ENCODE data around the gene POLN. TPM values are rescaled to one million over a fixed set of nuclear protein-coding genes. Genes with fewer than 3 reads are reported as not detected.

The POLN gene
- total RNA-seq, 1 experiment from 2014 or later, result 3.5 TPM

DNA sequence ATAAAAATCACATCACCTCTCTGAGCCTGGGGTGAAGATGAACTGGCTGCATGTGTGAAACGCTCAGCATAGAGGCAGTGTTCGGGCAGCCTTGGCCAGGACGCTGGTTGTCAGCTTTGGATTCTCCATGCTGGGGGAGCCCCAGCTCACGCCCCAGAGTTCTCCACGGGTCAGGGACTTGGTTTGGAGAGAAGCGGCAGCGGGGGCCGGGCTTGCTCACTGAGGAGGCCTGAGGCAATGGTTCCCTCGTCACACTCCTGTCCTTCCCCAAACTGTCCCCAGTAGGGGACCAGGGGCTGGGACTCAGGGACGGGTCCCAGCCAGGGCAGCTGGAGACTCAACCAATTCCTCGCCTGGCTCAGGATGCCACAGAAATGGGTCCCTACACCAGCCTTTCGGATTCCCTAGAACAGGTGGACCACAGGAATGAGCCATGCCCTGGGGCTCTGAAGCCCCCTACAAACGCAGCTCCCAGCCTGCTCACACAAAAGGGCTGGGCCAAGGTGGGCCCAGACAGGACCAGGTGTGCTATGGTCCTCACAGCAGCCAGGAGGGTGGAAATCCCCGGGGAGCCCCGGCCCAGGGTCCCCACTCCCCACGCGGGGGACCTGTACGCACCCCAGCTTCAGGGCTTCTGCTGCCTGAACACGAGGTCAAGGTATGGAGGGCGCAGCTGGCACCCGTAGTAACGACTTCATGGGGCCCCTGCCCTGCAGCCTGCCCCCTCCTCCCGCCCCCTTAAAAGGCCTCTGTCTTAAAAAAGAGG lies 18.6 kb upstream of the POLN start:
- H3K9me3 Mint-ChIP-seq, result no peaks in the 10 kb centered on the region
- no peak overlapping the region for H3K27ac Mint-ChIP-seq
- H3K4me1 Mint-ChIP-seq, result no peaks in the 10 kb centered on the region
- ATAC-seq, result no peak
- ChIA-PET POLR2A (no interaction called here), CTCF (interaction anchor here (0.6 to 3.6 kb wide), 3 partner anchors 41 to 94 kb away, joined by 3 to 19 read pairs (median 3); no protein-coding TSS in a partner anchor)
- H3K36me3 Mint-ChIP-seq, result no peaks in the 10 kb centered on the region
- H3K27me3 Mint-ChIP-seq (ENCODE audit: low read depth), result peaks cover 7% of the 10 kb centered on the region
- peak overlapping the region; percentile 62 for H3K4me3 Mint-ChIP-seq
- TF ChIP-seq ZNF121 (CRISPR knock-in tag; IDR thresholded peaks at IDR 0.05), result no peak
- TF ChIP-seq, protein P1, sequence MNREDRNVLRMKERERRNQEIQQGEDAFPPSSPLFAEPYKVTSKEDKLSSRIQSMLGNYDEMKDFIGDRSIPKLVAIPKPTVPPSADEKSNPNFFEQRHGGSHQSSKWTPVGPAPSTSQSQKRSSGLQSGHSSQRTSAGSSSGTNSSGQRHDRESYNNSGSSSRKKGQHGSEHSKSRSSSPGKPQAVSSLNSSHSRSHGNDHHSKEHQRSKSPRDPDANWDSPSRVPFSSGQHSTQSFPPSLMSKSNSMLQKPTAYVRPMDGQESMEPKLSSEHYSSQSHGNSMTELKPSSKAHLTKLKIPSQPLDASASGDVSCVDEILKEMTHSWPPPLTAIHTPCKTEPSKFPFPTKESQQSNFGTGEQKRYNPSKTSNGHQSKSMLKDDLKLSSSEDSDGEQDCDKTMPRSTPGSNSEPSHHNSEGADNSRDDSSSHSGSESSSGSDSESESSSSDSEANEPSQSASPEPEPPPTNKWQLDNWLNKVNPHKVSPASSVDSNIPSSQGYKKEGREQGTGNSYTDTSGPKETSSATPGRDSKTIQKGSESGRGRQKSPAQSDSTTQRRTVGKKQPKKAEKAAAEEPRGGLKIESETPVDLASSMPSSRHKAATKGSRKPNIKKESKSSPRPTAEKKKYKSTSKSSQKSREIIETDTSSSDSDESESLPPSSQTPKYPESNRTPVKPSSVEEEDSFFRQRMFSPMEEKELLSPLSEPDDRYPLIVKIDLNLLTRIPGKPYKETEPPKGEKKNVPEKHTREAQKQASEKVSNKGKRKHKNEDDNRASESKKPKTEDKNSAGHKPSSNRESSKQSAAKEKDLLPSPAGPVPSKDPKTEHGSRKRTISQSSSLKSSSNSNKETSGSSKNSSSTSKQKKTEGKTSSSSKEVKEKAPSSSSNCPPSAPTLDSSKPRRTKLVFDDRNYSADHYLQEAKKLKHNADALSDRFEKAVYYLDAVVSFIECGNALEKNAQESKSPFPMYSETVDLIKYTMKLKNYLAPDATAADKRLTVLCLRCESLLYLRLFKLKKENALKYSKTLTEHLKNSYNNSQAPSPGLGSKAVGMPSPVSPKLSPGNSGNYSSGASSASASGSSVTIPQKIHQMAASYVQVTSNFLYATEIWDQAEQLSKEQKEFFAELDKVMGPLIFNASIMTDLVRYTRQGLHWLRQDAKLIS (CRISPR knock-in tag; IDR thresholded peaks at IDR 0.05; ENCODE audit: borderline replicate concordance), result no peak
- TF ChIP-seq, protein P2, sequence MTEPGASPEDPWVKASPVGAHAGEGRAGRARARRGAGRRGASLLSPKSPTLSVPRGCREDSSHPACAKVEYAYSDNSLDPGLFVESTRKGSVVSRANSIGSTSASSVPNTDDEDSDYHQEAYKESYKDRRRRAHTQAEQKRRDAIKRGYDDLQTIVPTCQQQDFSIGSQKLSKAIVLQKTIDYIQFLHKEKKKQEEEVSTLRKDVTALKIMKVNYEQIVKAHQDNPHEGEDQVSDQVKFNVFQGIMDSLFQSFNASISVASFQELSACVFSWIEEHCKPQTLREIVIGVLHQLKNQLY (CRISPR knock-in tag; IDR thresholded peaks at IDR 0.05), result no peak
- no peak for TF ChIP-seq ETV6 (CRISPR knock-in tag; IDR thresholded peaks at IDR 0.05)
- TF ChIP-seq TEAD1 (CRISPR knock-in tag; IDR thresholded peaks at IDR 0.05), result no peak
- no peak for TF ChIP-seq NFYB (CRISPR knock-in tag; conservative IDR thresholded peaks at IDR 0.05; ENCODE audit: low read depth)
- TF ChIP-seq, protein P3, sequence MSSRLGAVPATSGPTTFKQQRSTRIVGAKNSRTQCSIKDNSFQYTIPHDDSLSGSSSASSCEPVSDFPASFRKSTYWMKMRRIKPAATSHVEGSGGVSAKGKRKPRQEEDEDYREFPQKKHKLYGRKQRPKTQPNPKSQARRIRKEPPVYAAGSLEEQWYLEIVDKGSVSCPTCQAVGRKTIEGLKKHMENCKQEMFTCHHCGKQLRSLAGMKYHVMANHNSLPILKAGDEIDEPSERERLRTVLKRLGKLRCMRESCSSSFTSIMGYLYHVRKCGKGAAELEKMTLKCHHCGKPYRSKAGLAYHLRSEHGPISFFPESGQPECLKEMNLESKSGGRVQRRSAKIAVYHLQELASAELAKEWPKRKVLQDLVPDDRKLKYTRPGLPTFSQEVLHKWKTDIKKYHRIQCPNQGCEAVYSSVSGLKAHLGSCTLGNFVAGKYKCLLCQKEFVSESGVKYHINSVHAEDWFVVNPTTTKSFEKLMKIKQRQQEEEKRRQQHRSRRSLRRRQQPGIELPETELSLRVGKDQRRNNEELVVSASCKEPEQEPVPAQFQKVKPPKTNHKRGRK (CRISPR knock-in tag; IDR thresholded peaks at IDR 0.05; ENCODE audit: borderline replicate concordance), result no peak
- TF ChIP-seq, protein P4, sequence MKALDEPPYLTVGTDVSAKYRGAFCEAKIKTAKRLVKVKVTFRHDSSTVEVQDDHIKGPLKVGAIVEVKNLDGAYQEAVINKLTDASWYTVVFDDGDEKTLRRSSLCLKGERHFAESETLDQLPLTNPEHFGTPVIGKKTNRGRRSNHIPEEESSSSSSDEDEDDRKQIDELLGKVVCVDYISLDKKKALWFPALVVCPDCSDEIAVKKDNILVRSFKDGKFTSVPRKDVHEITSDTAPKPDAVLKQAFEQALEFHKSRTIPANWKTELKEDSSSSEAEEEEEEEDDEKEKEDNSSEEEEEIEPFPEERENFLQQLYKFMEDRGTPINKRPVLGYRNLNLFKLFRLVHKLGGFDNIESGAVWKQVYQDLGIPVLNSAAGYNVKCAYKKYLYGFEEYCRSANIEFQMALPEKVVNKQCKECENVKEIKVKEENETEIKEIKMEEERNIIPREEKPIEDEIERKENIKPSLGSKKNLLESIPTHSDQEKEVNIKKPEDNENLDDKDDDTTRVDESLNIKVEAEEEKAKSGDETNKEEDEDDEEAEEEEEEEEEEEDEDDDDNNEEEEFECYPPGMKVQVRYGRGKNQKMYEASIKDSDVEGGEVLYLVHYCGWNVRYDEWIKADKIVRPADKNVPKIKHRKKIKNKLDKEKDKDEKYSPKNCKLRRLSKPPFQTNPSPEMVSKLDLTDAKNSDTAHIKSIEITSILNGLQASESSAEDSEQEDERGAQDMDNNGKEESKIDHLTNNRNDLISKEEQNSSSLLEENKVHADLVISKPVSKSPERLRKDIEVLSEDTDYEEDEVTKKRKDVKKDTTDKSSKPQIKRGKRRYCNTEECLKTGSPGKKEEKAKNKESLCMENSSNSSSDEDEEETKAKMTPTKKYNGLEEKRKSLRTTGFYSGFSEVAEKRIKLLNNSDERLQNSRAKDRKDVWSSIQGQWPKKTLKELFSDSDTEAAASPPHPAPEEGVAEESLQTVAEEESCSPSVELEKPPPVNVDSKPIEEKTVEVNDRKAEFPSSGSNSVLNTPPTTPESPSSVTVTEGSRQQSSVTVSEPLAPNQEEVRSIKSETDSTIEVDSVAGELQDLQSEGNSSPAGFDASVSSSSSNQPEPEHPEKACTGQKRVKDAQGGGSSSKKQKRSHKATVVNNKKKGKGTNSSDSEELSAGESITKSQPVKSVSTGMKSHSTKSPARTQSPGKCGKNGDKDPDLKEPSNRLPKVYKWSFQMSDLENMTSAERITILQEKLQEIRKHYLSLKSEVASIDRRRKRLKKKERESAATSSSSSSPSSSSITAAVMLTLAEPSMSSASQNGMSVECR (CRISPR knock-in tag; IDR thresholded peaks at IDR 0.05; ENCODE audit: borderline replicate concordance), result no peak
- TF ChIP-seq, protein P5, sequence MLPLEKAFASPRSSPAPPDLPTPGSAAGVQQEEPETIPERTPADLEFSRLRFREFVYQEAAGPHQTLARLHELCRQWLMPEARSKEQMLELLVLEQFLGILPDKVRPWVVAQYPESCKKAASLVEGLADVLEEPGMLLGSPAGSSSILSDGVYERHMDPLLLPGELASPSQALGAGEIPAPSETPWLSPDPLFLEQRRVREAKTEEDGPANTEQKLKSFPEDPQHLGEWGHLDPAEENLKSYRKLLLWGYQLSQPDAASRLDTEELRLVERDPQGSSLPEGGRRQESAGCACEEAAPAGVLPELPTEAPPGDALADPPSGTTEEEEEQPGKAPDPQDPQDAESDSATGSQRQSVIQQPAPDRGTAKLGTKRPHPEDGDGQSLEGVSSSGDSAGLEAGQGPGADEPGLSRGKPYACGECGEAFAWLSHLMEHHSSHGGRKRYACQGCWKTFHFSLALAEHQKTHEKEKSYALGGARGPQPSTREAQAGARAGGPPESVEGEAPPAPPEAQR (CRISPR knock-in tag; IDR thresholded peaks at IDR 0.05), result no peak
- TF ChIP-seq, protein P6, sequence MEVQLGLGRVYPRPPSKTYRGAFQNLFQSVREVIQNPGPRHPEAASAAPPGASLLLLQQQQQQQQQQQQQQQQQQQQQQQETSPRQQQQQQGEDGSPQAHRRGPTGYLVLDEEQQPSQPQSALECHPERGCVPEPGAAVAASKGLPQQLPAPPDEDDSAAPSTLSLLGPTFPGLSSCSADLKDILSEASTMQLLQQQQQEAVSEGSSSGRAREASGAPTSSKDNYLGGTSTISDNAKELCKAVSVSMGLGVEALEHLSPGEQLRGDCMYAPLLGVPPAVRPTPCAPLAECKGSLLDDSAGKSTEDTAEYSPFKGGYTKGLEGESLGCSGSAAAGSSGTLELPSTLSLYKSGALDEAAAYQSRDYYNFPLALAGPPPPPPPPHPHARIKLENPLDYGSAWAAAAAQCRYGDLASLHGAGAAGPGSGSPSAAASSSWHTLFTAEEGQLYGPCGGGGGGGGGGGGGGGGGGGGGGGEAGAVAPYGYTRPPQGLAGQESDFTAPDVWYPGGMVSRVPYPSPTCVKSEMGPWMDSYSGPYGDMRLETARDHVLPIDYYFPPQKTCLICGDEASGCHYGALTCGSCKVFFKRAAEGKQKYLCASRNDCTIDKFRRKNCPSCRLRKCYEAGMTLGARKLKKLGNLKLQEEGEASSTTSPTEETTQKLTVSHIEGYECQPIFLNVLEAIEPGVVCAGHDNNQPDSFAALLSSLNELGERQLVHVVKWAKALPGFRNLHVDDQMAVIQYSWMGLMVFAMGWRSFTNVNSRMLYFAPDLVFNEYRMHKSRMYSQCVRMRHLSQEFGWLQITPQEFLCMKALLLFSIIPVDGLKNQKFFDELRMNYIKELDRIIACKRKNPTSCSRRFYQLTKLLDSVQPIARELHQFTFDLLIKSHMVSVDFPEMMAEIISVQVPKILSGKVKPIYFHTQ (CRISPR knock-in tag; IDR thresholded peaks at IDR 0.05), result no peak
- TF ChIP-seq PRRX2 (CRISPR knock-in tag; IDR thresholded peaks at IDR 0.05), result no peak
- TF ChIP-seq, protein P7, sequence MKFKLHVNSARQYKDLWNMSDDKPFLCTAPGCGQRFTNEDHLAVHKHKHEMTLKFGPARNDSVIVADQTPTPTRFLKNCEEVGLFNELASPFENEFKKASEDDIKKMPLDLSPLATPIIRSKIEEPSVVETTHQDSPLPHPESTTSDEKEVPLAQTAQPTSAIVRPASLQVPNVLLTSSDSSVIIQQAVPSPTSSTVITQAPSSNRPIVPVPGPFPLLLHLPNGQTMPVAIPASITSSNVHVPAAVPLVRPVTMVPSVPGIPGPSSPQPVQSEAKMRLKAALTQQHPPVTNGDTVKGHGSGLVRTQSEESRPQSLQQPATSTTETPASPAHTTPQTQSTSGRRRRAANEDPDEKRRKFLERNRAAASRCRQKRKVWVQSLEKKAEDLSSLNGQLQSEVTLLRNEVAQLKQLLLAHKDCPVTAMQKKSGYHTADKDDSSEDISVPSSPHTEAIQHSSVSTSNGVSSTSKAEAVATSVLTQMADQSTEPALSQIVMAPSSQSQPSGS (CRISPR knock-in tag; IDR thresholded peaks at IDR 0.05; ENCODE audit: borderline replicate concordance, low read depth), result no peak
- no peak for TF ChIP-seq NFE2L1 (CRISPR knock-in tag; IDR thresholded peaks at IDR 0.05)
- no peak for TF ChIP-seq GABPB1 (CRISPR knock-in tag; IDR thresholded peaks at IDR 0.05)
- no peak for TF ChIP-seq ZBTB21 (CRISPR knock-in tag; IDR thresholded peaks at IDR 0.05; ENCODE audit: borderline replicate concordance)
- TF ChIP-seq, protein P8, sequence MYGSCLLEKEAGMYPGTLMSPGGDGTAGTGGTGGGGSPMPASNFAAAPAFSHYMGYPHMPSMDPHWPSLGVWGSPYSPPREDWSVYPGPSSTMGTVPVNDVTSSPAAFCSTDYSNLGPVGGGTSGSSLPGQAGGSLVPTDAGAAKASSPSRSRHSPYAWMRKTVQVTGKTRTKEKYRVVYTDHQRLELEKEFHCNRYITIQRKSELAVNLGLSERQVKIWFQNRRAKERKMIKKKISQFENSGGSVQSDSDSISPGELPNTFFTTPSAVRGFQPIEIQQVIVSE (CRISPR knock-in tag; IDR thresholded peaks at IDR 0.05; ENCODE audit: borderline replicate concordance), result no peak
- no peak for TF ChIP-seq ZNF671 (CRISPR knock-in tag; IDR thresholded peaks at IDR 0.05)
- peak; percentile 10 for DNase-seq (ENCODE audit: low spot score)

Measured in WTC11 (cell line).